Fibroblast of lung (primary cell): ENCODE data around the gene MPDZ.

Experiments
- CTCF ChIP-seq, 2 donors: IDR thresholded peaks in 1 of 2; conservative IDR thresholded peaks in 1 of 2; 1 replicate in 1 of 2; 2 replicates in 1 of 2; pipeline ENCODE4 v1.5.1; 2011 to 2012; ENCODE audit warnings: low read length in 2 of 2, control low read depth in 1 of 2, inconsistent platforms in 1 of 2, low read depth in 1 of 2, mild to moderate bottlenecking in 1 of 2
- EZH2 ChIP-seq: IDR thresholded peaks from 2 replicates; pipeline ENCODE4 v1.5.1; 2012; ENCODE audit warnings: low read length, control low read depth, mild to moderate bottlenecking; ENCODE audit errors: missing control alignments

- TF ChIP-seq CTCF (conservative IDR thresholded peaks at IDR 0.05 in 1 of 2, IDR thresholded peaks at IDR 0.05 in 1 of 2; ENCODE audit: low read depth in 1 of 2, low read length in 2 of 2): no peak
- TF ChIP-seq EZH2: no peak
These were observed 16.0 kb downstream of the MPDZ start for GRCh38 chr9:13263511-13263910.
